ENCODE measurements around the gene EML4.
"Not testable (repeated sequence)": the region's sequence is repeated elsewhere in the genome, so short reads cannot be mapped to it uniquely, and the experiment has no call there.

- TF ChIP-seq POLR2A (IDR thresholded peaks at IDR 0.05; ENCODE audit: low read length); GATA1 (IDR thresholded peaks at IDR 0.05; ENCODE audit: low read depth, low read length): not testable (repeated sequence)
Measured at GRCh38 chr2:42130858-42131257, 38.3 kb upstream of the EML4 start.
